C4-2B (cell line): ENCODE results near the gene CYP27A1.

Experiments
- CTCF ChIP-seq: fragments of 450-650 bp; conservative IDR thresholded peaks from 2 replicates; pipeline ENCODE4 v1.5.1; 2017; ENCODE audit warnings: mild to moderate bottlenecking
- ZFX ChIP-seq: fragments of 450-650 bp; IDR thresholded peaks from 2 replicates; pipeline ENCODE4 v1.6.1; 2017

- TF ChIP-seq CTCF: no peak
- TF ChIP-seq ZFX: no peak
Observed at GRCh38 chr2:218857371-218858137, 75.6 kb downstream of the CYP27A1 start.
